ENCODE results near the gene ATP8B4. TPM values are rescaled to one million over a fixed set of nuclear protein-coding genes. Genes with fewer than 3 reads are reported as not detected.

Gene ATP8B4
- total and polyA plus RNA-seq, 2 experiments from 2014 or later = 0.89 to 1.5 TPM

DNA sequence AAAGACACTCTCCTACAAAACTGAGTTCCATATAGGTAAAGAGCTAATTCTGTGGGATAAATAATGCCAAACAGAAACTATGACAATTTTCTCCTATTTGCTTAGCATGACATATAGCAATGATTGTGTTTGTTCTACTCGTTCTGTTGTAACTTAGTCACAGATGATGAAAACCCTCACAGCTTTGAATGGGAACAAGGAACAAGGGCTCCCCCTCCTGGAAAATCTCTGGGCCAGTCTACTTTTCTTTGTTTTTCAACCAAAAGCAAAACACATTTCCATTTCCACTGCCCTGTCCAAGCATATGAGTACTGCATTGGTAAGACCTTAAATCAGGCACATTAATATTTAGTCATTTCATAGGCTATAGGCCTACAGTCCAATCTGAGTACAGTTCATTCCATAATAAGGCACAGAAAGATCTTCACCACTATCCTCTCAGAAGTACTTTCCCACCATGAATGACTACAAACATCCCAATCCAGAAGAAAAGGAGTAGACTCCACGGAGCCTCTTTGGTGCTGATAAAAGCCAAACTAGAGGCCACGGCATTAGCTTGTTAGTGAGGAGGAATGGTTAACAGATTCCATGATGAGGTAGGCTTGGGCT is 67.1 kb downstream of the ATP8B4 start:
- Histone ChIP-seq H4K20me1 (ENCODE audit: insufficient read depth) (no peaks in the 10 kb centered on the region), H3K4me3 (no peak overlapping the region), H3K4me2 (ENCODE audit: unreplicated experiment) (peak overlapping the region; percentile 52), H2AFZ (peak overlapping the region; percentile 42; the same call in 1 of the 2 replicates), H3K79me2 (ENCODE audit: insufficient read depth) (no peaks in the 10 kb centered on the region), H3K9ac (peak overlapping the region; percentile 60), H3K27ac (peak overlapping the region; percentile 91), H3K36me3 (ENCODE audit: low read depth) (no peaks in the 10 kb centered on the region), H3K9me2 (ENCODE audit: insufficient read depth) (no peaks in the 10 kb centered on the region), H3K4me1 (ENCODE audit: insufficient read depth) (peaks cover 65% of the 10 kb centered on the region), H3K27me3 (replicated peaks; ENCODE audit: insufficient read depth) (no peaks in the 10 kb centered on the region), H3F3A (ENCODE audit: insufficient read depth) (peaks cover 80% of the 10 kb centered on the region), H3K9me3 (ENCODE audit: low read depth) (no peaks in the 10 kb centered on the region)
- peak; percentile 91 for DNase-seq
- TF ChIP-seq EZH2 (IDR thresholded peaks at IDR 0.05; ENCODE audit: insufficient read depth, poor library complexity, severe bottlenecking) (no peak), EZH2phosphoT487 (IDR thresholded peaks at IDR 0.05; ENCODE audit: insufficient read depth, low read depth) (no peak)
- WGBS, 2 experiments (ENCODE audit: low coverage in 1 of 2, low lambda C conversion rate in 2 of 2, missing lambda C conversion rate in 2 of 2) = 27 to 32% methylated on average over 3 of the region's 3 CpGs
- in situ Hi-C loops (cut with MboI) = no loop called here

- Histone ChIP-seq H3K27ac (peak overlapping the region; percentile 91), H3K9me3 (ENCODE audit: low read depth) (no peaks in the 10 kb centered on the region), H3K9ac (peak overlapping the region; percentile 60), H3K4me3 (no peak overlapping the region), H3K4me2 (ENCODE audit: unreplicated experiment) (peak overlapping the region; percentile 52), H2AFZ (peak overlapping the region; percentile 42; the same call in 1 of the 2 replicates), H3K9me2 (ENCODE audit: insufficient read depth) (no peaks in the 10 kb centered on the region), H3F3A (ENCODE audit: insufficient read depth) (peaks cover 75% of the 10 kb centered on the region), H3K27me3 (replicated peaks; ENCODE audit: insufficient read depth) (no peaks in the 10 kb centered on the region), H3K36me3 (ENCODE audit: low read depth) (no peaks in the 10 kb centered on the region), H4K20me1 (ENCODE audit: insufficient read depth) (no peaks in the 10 kb centered on the region), H3K79me2 (ENCODE audit: insufficient read depth) (no peaks in the 10 kb centered on the region), H3K4me1 (ENCODE audit: insufficient read depth) (peaks cover 71% of the 10 kb centered on the region)
- in situ Hi-C loops (cut with MboI) = no loop called here
- WGBS, 2 experiments (ENCODE audit: low coverage in 1 of 2, low lambda C conversion rate in 2 of 2, missing lambda C conversion rate in 2 of 2) = 72 to 76% methylated on average over 5 of the region's 5 CpGs
- DNase-seq = peak; percentile 6
- TF ChIP-seq EZH2 (IDR thresholded peaks at IDR 0.05; ENCODE audit: insufficient read depth, poor library complexity, severe bottlenecking) = no peak
- no peak for TF ChIP-seq EZH2phosphoT487 (IDR thresholded peaks at IDR 0.05; ENCODE audit: insufficient read depth, low read depth)
Measured at GRCh38 chr15:50050986-50051743, 67.9 kb downstream of the ATP8B4 start.

GRCh38 chr15:50049871-50050270 is 69.2 kb downstream of the ATP8B4 start:
- Histone ChIP-seq H3K9me3 (ENCODE audit: low read depth) (no peaks in the 10 kb centered on the region), H3K4me2 (ENCODE audit: unreplicated experiment) (no peak overlapping the region), H2AFZ (no peak overlapping the region), H3K36me3 (ENCODE audit: low read depth) (no peaks in the 10 kb centered on the region), H4K20me1 (ENCODE audit: insufficient read depth) (no peaks in the 10 kb centered on the region), H3K4me3 (no peak overlapping the region), H3F3A (ENCODE audit: insufficient read depth) (peaks cover 62% of the 10 kb centered on the region), H3K79me2 (ENCODE audit: insufficient read depth) (no peaks in the 10 kb centered on the region), H3K4me1 (ENCODE audit: insufficient read depth) (peaks cover 65% of the 10 kb centered on the region), H3K9ac (no peak overlapping the region), H3K9me2 (ENCODE audit: insufficient read depth) (no peaks in the 10 kb centered on the region), H3K27ac (peak overlapping the region; percentile 91), H3K27me3 (replicated peaks; ENCODE audit: insufficient read depth) (no peaks in the 10 kb centered on the region)
- in situ Hi-C loops (cut with MboI) = no loop called here
- TF ChIP-seq EZH2phosphoT487 (IDR thresholded peaks at IDR 0.05; ENCODE audit: insufficient read depth, low read depth) (no peak), EZH2 (IDR thresholded peaks at IDR 0.05; ENCODE audit: insufficient read depth, poor library complexity, severe bottlenecking) (no peak)
- peak; percentile 62 for DNase-seq

- peak overlapping the region; percentile 24 for H3K4me2 ChIP-seq (ENCODE audit: unreplicated experiment)
- H3K27ac ChIP-seq = peak overlapping the region; percentile 17
- H3K4me3 ChIP-seq = no peak overlapping the region
- no peaks in the 10 kb centered on the region for H3K27me3 ChIP-seq (replicated peaks; ENCODE audit: insufficient read depth)
- TF ChIP-seq EZH2 (IDR thresholded peaks at IDR 0.05; ENCODE audit: insufficient read depth, poor library complexity, severe bottlenecking) = no peak
- no peak for TF ChIP-seq EZH2phosphoT487 (IDR thresholded peaks at IDR 0.05; ENCODE audit: insufficient read depth, low read depth)
- H3K9me3 ChIP-seq (ENCODE audit: low read depth) = no peaks in the 10 kb centered on the region
- no peaks in the 10 kb centered on the region for H3K79me2 ChIP-seq (ENCODE audit: insufficient read depth)
- H3K9ac ChIP-seq = no peak overlapping the region
- peaks cover 38% of the 10 kb centered on the region for H3K4me1 ChIP-seq (ENCODE audit: insufficient read depth)
- in situ Hi-C loops (cut with MboI) = no loop called here
- H4K20me1 ChIP-seq (ENCODE audit: insufficient read depth) = no peaks in the 10 kb centered on the region
- H3F3A ChIP-seq (ENCODE audit: insufficient read depth) = peaks cover 32% of the 10 kb centered on the region
- H2AFZ ChIP-seq = no peak overlapping the region
- 22 to 26% methylated on average over 2 of the region's 2 CpGs for WGBS, 2 experiments (ENCODE audit: low coverage in 1 of 2, low lambda C conversion rate in 2 of 2, missing lambda C conversion rate in 2 of 2)
- DNase-seq = peak; percentile 76
- no peaks in the 10 kb centered on the region for H3K9me2 ChIP-seq (ENCODE audit: insufficient read depth)
- no peaks in the 10 kb centered on the region; the same call in 1 of the 2 replicates for H3K36me3 ChIP-seq (ENCODE audit: low read depth)
Measured at GRCh38 chr15:50046867-50047266, 72.2 kb downstream of the ATP8B4 start.

Data from GM23248 (cell line).